NOMO-1 treated with DMSO at 0.1 percent for 48 hours (cell line): Measurements from ENCODE around the gene RNASEH2B.

Source experiments
- DNase-seq: peaks from one replicate; lab custom pipeline; 2025; ENCODE audit not compliant: unreplicated experiment; lab: John Stamatoyannopoulos, UW

The RNASEH2B gene

GRCh38 chr13:50934735-50935435 is 25.3 kb downstream of the RNASEH2B start:
- no peak for DNase-seq

- DNase-seq = peak; percentile 38
These were observed 27.1 kb downstream of the RNASEH2B start for GRCh38 chr13:50936679-50937078.

GRCh38 chr13:50940509-50940908 is 30.9 kb downstream of the RNASEH2B start:
- DNase-seq = no peak

GRCh38 chr13:50941146-50941545 is 31.6 kb downstream of the RNASEH2B start:
- DNase-seq = no peak

GRCh38 chr13:50942630-50943311 is 33.2 kb downstream of the RNASEH2B start:
- no peak for DNase-seq

GRCh38 chr13:50945669-50946068 is 36.1 kb downstream of the RNASEH2B start:
- DNase-seq = no peak

GRCh38 chr13:50948601-50949000 is 39.0 kb downstream of the RNASEH2B start:
- no peak for DNase-seq

DNA sequence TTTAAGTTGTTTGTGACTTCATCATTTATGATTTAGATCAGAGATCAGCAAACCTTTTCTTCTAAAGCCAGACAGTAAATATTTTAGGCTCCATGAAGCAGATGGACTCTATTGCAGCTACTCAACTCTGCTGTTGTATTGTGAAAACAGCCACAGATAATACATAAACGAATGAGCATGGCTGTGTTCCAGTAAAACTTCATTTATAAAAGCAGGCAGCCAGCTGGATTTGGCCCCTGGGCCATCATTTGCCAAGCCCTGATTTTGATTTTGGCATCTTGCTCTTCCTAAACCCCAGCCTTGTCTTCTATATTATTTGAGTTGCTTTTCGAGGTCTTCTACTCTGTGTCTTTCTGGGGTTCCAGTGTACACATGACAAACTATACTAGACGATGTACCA is 41.3 kb downstream of the RNASEH2B start:
- no peak for DNase-seq

- DNase-seq = no peak
These were observed 41.8 kb downstream of the RNASEH2B start for GRCh38 chr13:50951366-50951765.

- no peak for DNase-seq
These were observed 45.6 kb downstream of the RNASEH2B start for GRCh38 chr13:50955241-50955640.

DNA sequence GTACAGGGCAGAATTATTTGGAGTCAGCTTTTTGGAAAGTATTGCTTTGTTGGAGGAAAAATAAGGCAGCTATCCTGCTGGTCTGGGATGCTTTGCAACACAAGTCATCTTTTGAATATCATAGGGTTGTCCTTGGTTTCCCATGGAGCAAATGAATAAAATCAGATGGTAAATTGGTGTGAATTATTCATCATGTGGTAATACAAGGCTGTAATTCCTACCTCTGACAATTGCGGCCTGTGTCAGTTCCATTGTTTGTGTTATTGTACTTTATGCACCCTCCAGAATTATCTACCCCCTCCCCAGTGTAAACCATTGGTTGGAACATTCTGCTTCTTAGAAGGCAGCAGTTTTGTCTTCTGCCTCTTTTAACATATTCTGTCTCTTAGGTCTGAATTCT is 46.2 kb downstream of the RNASEH2B start:
- DNase-seq = no peak

GRCh38 chr13:50957620-50958019 is 48.0 kb downstream of the RNASEH2B start:
- DNase-seq = no peak

GRCh38 chr13:50969691-50970090 is 60.1 kb downstream of the RNASEH2B start:
- DNase-seq = no peak

DNA sequence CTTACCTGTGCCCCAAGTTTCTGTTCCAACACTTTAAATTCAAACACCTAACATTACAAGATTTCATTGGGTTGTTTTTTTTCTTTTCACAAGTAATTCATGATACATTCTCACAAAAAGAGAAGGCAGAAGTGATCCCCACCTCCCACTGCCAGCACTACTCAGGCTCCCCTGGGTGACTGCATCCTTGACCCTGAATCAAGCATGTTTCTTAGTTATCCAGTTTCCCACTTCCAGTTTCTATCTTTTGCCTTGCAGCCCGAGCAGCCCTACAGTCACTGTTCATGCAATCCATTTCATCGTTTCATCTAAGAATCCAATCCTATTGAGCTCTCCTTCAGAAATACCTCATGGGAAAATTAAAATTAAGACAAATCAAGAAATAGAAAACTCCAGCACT is 61.4 kb downstream of the RNASEH2B start:
- no peak for DNase-seq

GRCh38 chr13:50974268-50974667 is 64.7 kb downstream of the RNASEH2B start:
- no peak for DNase-seq

- peak; percentile 50 for DNase-seq
These were observed 69.6 kb downstream of the RNASEH2B start for GRCh38 chr13:50979187-50979586.

DNA sequence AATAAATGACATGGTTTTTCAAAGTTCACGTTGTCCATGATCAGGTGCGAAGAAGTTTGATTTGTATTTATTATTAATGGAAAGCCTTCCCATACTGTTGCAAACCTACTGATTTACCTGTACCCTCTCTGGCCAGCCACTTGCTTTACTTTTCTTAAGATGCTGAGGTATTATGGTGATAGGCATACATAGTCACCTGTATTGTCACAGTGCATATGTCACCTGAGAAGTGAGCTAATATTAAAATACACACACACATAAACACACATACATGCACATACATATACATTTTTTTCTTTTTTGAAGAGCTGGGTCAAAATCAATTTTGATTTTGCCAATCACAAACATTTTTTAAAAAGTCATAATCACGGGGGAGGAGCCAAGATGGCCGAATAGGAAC is 72.1 kb downstream of the RNASEH2B start:
- DNase-seq = no peak

DNA sequence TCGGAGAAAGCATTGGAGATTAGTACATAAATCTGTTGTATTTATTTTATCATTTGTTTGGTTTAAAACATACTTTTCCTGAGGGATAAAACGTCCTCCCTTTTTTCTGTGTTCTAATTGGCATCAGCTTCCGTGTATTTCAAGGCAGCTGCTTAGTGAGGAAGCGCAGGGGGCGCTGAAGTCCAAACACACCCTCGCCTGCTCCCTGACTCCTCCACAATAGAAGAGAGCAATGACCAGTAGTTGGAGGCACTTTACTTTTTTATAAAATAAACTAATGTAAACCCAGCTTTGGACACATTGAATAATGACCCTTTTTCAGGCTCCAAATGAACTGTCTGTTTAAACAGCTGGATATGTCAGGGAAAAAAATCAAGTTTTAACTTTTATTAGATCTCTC is 79.9 kb downstream of the RNASEH2B start:
- DNase-seq = no peak

GRCh38 chr13:50990065-50990817 is 80.7 kb downstream of the RNASEH2B start:
- DNase-seq = no peak

GRCh38 chr13:50990818-50991506 is 81.4 kb downstream of the RNASEH2B start:
- DNase-seq = no peak
